Fibroblast of skin of left quadriceps (primary cell): Measurements from ENCODE around the gene ASB16.
A peak's percentile ranks its signal among the peaks of the same experiment; 100 is the strongest.

Source experiments
- DNase-seq, 2 experiments: peaks; one replicate each; pipeline ENCODE4 v3.0.0-alpha.2; 2013; ENCODE audit warnings: low read depth in 2 of 2

ASB16 gene

DNA sequence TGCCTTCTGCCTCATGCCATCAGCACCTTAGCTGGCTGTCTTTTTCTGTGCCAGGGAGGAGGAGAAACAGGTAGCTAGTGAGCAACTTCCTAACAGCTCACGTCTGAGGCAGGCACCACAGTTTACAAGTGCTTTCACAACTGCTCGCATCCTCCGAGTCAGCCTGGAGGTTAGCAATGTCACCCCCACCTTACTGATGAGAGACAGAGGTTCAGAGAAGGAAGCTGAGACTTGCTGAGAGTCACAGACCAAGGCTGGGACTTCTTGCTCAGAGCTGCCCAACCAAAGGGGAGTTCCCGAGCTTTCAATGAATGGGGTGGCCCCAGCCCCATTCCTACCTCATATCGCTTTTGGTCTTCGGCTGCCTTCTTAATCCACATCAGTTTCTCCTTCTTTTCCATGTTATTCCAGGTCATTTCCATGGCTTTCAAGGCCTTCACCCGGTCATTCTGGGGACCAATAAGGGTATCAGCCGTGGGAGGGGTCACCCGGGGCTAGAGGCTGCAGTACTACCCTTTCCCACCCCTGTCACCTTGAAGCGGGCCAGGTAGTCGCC, 39.4 kb downstream of the ASB16 start:
- DNase-seq = no peak

DNA sequence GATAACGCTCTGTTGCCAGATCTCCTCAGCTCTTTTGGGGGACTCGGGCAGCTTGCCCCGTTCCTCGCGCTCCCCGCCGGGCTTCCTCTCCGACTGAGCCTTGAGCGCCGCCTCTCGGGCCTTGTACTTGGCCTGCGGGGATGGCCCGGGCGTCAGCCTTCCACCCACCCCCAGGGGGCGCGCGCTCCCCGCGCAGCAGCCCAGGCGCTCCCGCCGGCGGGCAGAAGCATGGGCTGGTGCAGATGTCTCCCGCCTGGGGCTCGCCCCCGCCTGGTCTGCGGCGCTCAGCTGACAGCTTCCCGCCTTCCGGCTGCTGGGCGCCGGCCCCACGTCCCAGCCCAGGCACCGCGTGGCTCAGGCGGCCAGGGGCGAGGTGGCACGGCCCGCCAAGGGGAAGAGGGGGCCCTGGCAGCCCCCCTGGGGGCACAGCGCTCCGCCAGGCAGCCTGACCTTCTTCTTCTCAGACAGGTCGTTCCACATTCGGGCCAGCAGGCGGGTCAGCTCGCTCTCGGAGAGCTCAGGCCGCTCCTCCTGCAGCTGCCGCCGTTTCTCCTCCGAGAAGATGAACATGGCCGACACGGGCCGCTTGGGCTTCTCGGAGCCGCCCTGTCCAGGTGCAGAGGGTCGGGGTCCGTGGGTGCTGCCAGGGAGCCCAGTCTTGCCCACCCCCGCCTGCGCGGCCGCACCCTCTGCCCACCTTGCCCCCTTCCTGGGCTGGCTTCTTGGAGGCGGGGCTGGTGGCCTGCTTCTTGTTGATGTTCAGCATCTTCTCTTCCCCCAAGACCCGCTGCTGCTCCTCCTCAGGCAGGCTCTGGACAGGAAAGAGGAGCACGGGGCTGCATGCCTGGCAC, 40.1 kb downstream of the ASB16 start:
- peak; percentile 62 to 69 for DNase-seq

DNA sequence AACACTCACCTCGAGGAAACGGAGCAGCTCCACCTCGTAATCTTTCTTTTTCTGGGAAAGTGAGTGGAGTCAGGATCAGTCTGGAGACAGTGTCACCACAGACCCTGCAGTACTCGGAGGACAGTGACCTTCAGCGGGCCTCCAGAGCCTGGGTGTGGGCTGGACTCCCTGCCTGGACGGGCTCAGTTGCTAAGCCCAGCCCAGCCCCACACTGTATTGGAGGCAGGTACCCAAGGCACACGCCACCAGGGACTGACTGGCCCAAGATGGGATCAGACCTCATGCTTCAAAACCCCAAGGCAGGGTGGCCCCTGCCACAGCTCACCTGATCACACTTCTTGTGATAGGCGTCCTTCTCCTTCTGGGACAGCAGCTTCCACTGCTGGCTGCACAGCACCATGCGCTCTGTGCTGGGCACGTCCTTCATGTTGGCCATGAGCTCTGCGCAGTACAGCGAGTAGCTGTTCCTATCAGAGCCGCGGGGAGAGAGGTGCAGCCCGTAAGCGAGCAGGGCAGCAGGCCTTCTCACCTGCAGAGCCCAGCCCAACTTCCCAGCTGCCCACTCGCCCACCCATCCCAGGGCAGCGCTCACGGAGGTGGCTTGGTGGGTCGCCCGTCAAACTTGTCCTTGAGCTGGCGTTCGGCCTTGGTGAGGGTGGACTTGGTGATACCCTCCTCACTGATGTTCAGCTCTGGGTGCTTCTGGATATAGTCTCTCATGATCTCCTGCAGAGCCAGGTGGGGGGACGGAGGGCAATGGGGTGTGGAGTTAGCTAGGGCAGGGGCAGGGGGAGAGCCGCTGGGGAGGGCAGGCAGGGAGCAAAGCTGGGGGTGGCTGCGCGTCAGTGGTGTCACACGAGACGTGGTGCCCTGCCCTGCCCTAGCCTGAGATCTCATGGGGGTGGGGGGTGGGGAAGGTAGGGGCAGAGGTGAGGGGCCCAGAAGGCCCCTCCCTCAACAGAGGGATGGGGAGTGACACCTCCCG, 41.1 kb downstream of the ASB16 start:
- DNase-seq = no peak

GRCh38 chr17:44212507-44213402, 42.3 kb downstream of the ASB16 start:
- no peak for DNase-seq

DNA sequence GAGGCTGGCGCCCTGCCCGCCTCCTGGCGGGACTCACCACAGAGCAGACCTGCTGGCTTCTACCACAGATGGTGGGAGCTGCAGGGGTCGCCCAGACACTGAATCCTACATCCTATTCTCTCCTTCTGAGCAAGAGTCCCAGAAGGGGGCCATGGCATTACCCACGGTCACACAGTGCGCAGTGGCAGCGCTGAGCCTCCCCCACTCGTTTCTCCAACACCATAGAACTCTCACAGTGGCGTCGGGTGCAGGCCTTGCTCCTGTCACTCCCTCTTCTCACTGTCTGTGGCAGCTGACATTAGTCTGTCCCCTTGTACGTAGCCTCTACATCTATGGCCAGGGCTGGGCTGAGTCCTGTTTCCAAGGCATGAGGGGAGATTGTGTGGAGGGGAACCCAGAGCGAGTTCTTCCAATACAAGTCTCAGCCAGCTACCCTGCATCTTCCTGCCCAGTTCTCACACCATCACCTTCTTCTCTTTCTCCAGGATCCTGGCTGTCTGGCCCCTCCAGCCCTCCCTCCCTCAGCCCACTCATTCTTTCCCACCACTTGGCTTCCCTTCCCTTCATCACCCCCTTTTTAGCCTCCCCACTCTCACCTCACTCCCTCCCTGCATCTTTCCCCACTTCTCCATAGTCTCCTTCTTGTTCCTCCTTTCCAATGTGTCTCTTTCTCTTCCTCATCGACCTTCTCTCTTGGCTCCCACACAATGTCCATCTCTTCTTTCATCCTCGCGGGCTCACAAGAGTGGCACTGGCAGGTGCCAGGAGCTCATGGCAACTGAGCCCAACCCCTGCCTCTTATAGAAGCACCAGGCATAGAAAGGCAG, 43.1 kb downstream of the ASB16 start:
- DNase-seq = no peak

DNA sequence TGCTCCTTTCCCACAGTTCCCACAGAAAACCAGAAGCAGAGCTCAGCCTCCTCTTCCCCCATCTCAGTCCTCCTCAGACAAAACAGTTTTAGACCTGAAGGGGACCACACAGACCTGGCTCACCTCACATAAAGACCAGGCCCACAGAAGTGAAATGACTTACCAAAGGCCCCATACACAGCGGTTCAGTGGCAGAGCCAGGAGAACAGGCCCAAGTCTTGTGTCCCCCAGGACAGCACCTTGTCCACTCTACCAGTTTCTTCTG, 43.7 kb downstream of the ASB16 start:
- DNase-seq = no peak

- DNase-seq = no peak
Measured at GRCh38 chr17:44214896-44215295, 44.4 kb downstream of the ASB16 start.

- no peak for DNase-seq
Measured at GRCh38 chr17:44216173-44216572, 45.7 kb downstream of the ASB16 start.

DNA sequence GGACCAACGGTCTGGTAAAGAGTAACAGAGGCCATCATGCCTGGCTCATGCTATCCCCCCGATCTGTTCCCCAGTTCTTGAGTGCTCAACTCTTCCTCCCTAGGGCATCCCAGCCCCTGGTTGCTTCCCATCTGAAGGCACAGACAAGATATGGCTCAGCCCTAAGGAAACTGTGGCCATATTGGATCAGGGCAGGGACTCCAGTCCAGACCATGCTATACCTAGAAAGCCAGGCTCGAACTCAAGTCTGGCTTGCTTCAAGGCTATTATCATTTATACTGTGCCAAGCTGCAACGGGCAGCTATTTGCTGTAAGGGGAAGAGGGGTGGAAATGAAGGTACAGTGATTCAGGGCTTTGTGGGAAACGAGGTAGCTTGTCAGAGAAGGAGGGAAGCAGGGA, 46.2 kb downstream of the ASB16 start:
- DNase-seq = no peak

GRCh38 chr17:44217738-44218343, 47.3 kb downstream of the ASB16 start:
- DNase-seq = no peak

DNA sequence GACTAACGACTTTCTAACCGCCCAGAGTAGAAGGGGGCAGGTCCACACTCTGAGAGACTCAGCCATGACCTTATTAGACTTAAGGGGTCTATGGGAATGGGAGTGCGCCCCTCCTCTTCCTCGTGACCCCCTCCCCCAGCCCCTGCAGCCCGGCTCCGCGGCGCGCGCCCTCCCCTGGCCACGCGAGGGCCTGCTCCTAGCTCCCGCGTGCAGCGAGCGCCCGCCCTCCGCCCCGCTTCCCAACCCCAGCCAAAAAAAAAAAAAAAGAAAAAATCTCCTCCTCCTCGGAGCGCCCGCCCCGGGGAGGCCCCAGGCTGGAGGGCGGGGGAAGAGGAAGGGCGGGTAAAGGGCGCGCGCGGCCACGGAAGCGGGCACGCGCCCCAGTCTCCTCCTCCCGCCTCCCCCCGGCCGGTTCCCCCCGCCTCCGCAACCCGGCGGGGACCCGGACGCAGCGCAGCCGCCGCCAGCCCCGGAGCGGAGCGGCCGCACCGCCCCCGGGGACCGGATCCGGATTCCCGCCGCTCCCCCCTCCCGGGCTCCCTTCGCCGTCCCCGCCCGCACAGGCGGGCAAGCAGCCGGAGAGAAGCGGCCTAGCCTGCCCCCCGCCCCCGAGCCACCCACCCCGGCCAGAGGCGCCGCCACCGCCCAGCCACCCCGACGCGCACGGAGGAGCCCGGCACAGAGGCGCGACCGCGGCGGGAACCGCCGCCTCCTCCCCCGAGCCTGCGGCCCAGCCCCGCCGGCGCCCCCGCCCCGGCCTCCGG, 48.0 kb downstream of the ASB16 start:
- peak; percentile 88 to 89 for DNase-seq

- DNase-seq = no peak
Measured at GRCh38 chr17:44219108-44219615, 48.7 kb downstream of the ASB16 start.

DNA sequence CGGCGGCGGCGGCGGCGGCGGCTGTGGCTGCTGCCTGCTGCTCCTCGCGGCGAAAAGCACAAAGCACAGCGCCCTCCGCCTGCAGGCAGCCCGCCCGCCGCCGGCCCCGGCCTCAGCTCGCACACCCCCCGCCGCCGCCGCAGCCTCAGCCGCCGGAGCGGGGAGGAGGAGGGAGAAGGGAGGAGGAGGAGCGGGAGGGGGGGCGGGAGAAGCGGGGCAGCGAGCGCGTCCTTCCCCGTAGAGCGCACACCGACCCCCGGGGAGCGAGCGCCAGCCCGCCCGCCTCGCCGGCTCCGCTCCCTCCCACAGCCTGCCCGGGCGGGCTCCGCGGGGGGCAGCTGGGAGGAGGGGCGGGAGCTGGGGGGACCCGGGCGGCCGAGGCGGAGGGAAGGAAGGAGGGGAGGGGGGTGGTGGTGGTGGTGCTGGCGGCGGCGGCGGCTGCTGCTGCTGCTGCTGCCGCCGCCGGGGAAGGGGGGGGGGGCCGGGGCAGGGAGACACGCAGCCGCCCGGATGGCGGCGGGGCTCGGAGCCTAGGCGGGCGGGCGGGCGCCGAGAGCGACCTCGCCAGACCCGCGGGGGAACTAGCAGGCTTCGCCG, 49.2 kb downstream of the ASB16 start, which contains the start of gene UBTF:
TSS of gene UBTF (minus strand) at position 60 of the 597 bp plus-strand sequence. CDS start 1,446 bp downstream, outside the sequence.
- DNase-seq = no peak

DNA sequence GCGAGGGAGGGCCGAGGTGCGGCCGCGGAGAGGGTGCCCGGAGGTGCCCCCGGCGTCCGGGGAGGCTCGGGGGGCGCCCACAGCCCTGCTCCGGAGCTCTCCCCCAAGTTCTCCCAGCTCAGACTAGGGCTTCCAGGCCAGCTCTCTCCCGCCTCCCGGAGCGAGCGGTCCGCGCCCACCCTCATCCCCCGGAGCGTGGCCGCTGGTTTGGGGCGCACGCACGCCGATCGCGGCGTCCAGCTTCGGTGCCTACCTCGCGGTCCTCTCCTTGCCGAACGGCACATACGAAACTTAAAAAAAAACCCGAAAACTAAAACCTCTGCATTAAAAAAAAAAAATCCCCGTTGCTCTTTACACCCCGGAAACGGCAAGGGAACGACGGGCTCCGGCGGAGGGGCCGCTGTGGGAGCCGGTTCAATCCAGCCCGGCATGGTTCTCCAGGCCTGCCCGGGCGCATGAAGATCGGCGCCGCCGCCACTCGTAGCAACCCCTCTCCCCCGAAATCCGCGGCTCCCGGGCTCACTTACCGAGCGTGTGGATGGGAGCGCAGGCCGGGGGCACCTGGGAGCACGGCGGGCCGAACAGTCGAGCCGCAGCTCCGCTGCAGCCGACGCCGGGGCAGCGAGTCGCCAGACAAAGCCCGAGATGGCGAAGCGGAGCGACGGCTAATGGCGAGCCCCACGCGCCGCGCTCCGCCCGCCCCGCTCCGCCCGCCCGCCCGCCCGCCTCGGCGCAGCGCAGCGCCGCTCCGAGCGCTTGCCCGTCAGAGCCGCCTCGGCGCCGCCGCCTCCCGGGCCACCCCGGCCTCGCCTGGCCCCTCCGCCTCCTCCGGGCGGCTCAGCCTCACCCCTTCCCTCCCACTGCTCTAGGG, 49.9 kb downstream of the ASB16 start:
- no peak for DNase-seq

DNA sequence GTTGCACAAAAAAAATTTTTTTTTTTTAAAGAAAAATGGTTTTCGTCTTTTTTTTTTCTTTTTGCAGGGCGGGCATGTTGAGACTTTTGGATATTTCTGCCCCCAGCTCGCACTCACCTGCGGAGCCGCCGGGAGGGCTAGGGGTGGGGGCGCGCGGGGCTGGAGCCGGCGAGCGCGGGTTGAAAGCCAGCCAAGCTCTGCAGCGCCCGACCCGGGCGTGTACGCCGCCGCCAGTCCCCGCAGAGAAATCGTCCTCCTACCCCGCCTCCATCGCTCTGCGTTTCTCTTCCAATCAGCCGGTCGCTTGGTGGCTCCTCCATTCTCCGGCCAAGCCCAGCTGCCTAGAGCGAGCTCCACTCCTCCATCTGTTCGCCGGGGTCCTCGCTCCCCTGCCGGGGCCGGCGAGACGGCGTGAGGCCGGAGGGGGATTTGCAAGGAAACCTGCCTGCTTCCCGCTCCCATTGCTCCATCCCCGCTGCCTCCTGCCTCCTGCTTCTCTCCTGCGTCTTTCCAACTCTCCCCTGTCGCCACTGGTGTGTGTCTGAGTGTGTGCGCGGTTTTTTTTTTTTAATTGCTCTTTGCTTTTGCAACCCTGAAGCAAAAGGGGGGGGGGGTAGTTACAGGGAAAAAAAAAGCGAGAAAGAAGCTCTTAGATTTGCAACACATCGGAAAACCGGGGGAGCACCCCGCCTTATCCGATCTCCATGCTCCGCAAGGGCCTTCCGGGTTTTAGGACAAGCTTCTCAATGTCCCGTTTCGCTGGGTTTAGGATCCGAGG, 50.8 kb downstream of the ASB16 start:
- no peak for DNase-seq

DNA sequence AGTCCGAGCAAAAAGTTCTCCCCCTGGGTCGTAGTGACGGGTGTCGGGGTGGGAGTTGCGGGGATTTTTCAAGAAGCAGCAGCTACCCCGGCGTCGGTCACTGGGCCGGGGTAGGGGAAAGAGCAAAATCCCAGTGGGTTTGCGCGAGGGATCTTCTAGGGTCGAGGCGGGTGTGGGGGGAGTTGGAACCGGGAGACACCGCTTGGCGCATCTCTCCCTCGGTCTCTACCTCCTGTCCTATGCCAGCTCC, 51.3 kb downstream of the ASB16 start:
- no peak for DNase-seq
